Activated CD8-positive, alpha-beta memory T cell treated with anti-CD3 and anti-CD28 coated beads for 48 hours (primary cell): ENCODE measurements around the gene MYH9.

Experiments
- DNase-seq, 3 experiments: peaks; one replicate each; pipeline ENCODE4 v3.0.0-alpha.2; 2020; ENCODE audit warnings: low read depth in 2 of 3, low spot score in 2 of 3

The MYH9 gene

GRCh38 chr22:36369004-36369921, 18.5 kb downstream of the MYH9 start:
- DNase-seq: no peak

GRCh38 chr22:36368359-36368983, 19.3 kb downstream of the MYH9 start:
- DNase-seq: no peak

GRCh38 chr22:36367479-36367878, 20.3 kb downstream of the MYH9 start:
- DNase-seq: no peak

GRCh38 chr22:36367066-36367465, 20.7 kb downstream of the MYH9 start:
- no peak for DNase-seq

GRCh38 chr22:36366291-36366708, 21.5 kb downstream of the MYH9 start:
- no peak for DNase-seq

GRCh38 chr22:36365020-36365411, 22.8 kb downstream of the MYH9 start:
- DNase-seq: peak in 1 of 3 experiments; percentile 70

- DNase-seq: no peak
Observed at GRCh38 chr22:36364255-36365019, 23.3 kb downstream of the MYH9 start.

GRCh38 chr22:36363349-36363981, 24.3 kb downstream of the MYH9 start:
- DNase-seq: no peak

- no peak for DNase-seq
Observed at GRCh38 chr22:36362932-36363331, 24.8 kb downstream of the MYH9 start.

- no peak for DNase-seq
Observed at GRCh38 chr22:36362075-36362474, 25.7 kb downstream of the MYH9 start.

GRCh38 chr22:36360871-36361383, 26.8 kb downstream of the MYH9 start:
- no peak for DNase-seq

- DNase-seq: no peak
Observed at GRCh38 chr22:36360011-36360410, 27.8 kb downstream of the MYH9 start.

- no peak for DNase-seq
Observed at GRCh38 chr22:36359470-36359996, 28.2 kb downstream of the MYH9 start.

GRCh38 chr22:36358533-36359469, 29.0 kb downstream of the MYH9 start:
- no peak for DNase-seq

GRCh38 chr22:36356708-36357624, 30.8 kb downstream of the MYH9 start:
- DNase-seq: no peak

- DNase-seq: no peak
Observed at GRCh38 chr22:36355894-36356293, 31.9 kb downstream of the MYH9 start.

GRCh38 chr22:36355362-36355761, 32.4 kb downstream of the MYH9 start:
- no peak for DNase-seq

GRCh38 chr22:36352803-36353507, 34.8 kb downstream of the MYH9 start:
- DNase-seq: no peak
